Activated CD4-positive, alpha-beta memory T cell treated with anti-CD3 and anti-CD28 coated beads, Interleukin-2, amount 10 ng/mL, durations not matched to agents 7 days and 5 days (primary cell): Measurements from ENCODE around the gene POLR2H. TPM values are rescaled to one million over a fixed set of nuclear protein-coding genes. Genes with fewer than 3 reads are reported as not detected.

Experiments
- CTCF ChIA-PET: fragments of 350-600 bp; sonication (Branson Sonifier 250); formaldehyde crosslinking; loops from one replicate; lab custom pipeline; 2021; ENCODE audit warnings: antibody characterized with exemption, inconsistent platforms; lab: Charles Lee
- POLR2A ChIA-PET: fragments of 350-600 bp; sonication (Branson Sonifier 250); formaldehyde crosslinking; loops from one replicate; lab custom pipeline; 2021; ENCODE audit warnings: antibody characterized with exemption; lab: Charles Lee
- DNase-seq: peaks from one replicate; pipeline ENCODE4 v3.0.0-alpha.2; 2020
- H3K27ac Mint-ChIP-seq: one replicate; pipeline ENCODE4 v1.8.0; 2021; ENCODE audit warnings: mild to moderate bottlenecking, mixed read lengths
- H3K27me3 Mint-ChIP-seq: one replicate; pipeline ENCODE4 v1.8.0; 2021; ENCODE audit warnings: mixed read lengths
- H3K36me3 Mint-ChIP-seq: one replicate; pipeline ENCODE4 v1.8.0; 2021; ENCODE audit warnings: low read depth, mixed read lengths
- H3K4me1 Mint-ChIP-seq: one replicate; pipeline ENCODE4 v1.8.0; 2021; ENCODE audit warnings: mixed read lengths
- H3K4me3 Mint-ChIP-seq: one replicate; pipeline ENCODE4 v1.8.0; 2021; ENCODE audit warnings: mild to moderate bottlenecking, mixed read lengths
- H3K9me3 Mint-ChIP-seq: one replicate; pipeline ENCODE4 v1.8.0; 2021; ENCODE audit warnings: mixed read lengths
- total RNA-seq, 2 experiments: library from RNA; stranded (reverse); gene quantifications; one replicate each; pipeline ENCODE4 v1.2.3, GENCODE V29; 2021

POLR2H gene
- total RNA-seq, 2 experiments from 2014 or later = 73.9 to 79.3 TPM

GRCh38 chr3:184388164-184388935, 26.8 kb downstream of the POLR2H start:
- ChIA-PET CTCF (interaction anchor here (1.3 kb wide), 1 partner anchor 17 kb away, joined by 3 read pairs; no protein-coding TSS in a partner anchor), POLR2A (no interaction called here)
- Mint-ChIP-seq H3K36me3 (no peaks in the 10 kb centered on the region), H3K27ac (no peak overlapping the region), H3K27me3 (peaks cover 23% of the 10 kb centered on the region), H3K4me3 (no peak overlapping the region), H3K4me1 (no peaks in the 10 kb centered on the region), H3K9me3 (no peaks in the 10 kb centered on the region)
- no peak for DNase-seq

- Mint-ChIP-seq H3K9me3 (no peaks in the 10 kb centered on the region), H3K36me3 (no peaks in the 10 kb centered on the region), H3K27ac (no peak overlapping the region), H3K27me3 (peaks cover 26% of the 10 kb centered on the region), H3K4me3 (no peak overlapping the region), H3K4me1 (no peaks in the 10 kb centered on the region)
- DNase-seq = no peak
- POLR2A ChIA-PET = no interaction called here
- CTCF ChIA-PET = interaction anchor here (1.3 kb wide), 1 partner anchor 17 kb away, joined by 3 read pairs; no protein-coding TSS in a partner anchor
These were observed 27.4 kb downstream of the POLR2H start for GRCh38 chr3:184388936-184389230.

DNA sequence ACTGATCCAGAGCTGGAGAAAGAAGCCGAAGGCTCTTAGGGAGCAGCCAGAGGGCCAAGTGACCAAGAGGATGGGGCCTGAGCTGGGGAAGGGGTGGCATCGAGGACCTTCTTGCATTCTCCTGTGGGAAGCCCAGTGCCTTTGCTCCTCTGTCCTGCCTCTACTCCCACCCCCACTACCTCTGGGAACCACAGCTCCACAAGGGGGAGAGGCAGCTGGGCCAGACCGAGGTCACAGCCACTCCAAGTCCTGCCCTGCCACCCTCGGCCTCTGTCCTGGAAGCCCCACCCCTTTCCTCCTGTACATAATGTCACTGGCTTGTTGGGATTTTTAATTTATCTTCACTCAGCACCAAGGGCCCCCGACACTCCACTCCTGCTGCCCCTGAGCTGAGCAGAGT, 27.9 kb downstream of the POLR2H start:
- CTCF ChIA-PET = interaction anchor here (1.3 kb wide), 1 partner anchor 18 kb away, joined by 3 read pairs; no protein-coding TSS in a partner anchor
- POLR2A ChIA-PET = no interaction called here
- peaks cover 27% of the 10 kb centered on the region for H3K27me3 Mint-ChIP-seq
- DNase-seq = no peak
- H3K9me3 Mint-ChIP-seq = no peaks in the 10 kb centered on the region
- H3K4me3 Mint-ChIP-seq = no peak overlapping the region
- no peaks in the 10 kb centered on the region for H3K4me1 Mint-ChIP-seq
- no peak overlapping the region for H3K27ac Mint-ChIP-seq
- no peaks in the 10 kb centered on the region for H3K36me3 Mint-ChIP-seq

GRCh38 chr3:184389935-184390528, 28.5 kb downstream of the POLR2H start:
- H3K27me3 Mint-ChIP-seq = peaks cover 27% of the 10 kb centered on the region
- no peak overlapping the region for H3K27ac Mint-ChIP-seq
- no peak for DNase-seq
- H3K36me3 Mint-ChIP-seq = no peaks in the 10 kb centered on the region
- ChIA-PET POLR2A (no interaction called here), CTCF (interaction anchor here (1.4 kb wide), 1 partner anchor 171 kb away, joined by 3 read pairs; the partner anchor contains the start of gene EPHB3)
- H3K9me3 Mint-ChIP-seq = no peaks in the 10 kb centered on the region
- H3K4me3 Mint-ChIP-seq = no peak overlapping the region
- H3K4me1 Mint-ChIP-seq = no peaks in the 10 kb centered on the region

GRCh38 chr3:184391266-184391665, 29.8 kb downstream of the POLR2H start:
- no peak for DNase-seq

GRCh38 chr3:184395320-184395660, 33.8 kb downstream of the POLR2H start:
- Mint-ChIP-seq H3K4me1 (no peaks in the 10 kb centered on the region), H3K4me3 (no peak overlapping the region), H3K9me3 (no peaks in the 10 kb centered on the region), H3K36me3 (no peaks in the 10 kb centered on the region), H3K27me3 (peaks cover 28% of the 10 kb centered on the region), H3K27ac (no peak overlapping the region)
- no peak for DNase-seq
- POLR2A ChIA-PET = no interaction called here
- CTCF ChIA-PET = no interaction called here

More at GRCh38 chr3:184391266-184391665, 29.8 kb downstream of the POLR2H start:
- Mint-ChIP-seq H3K4me1 (no peaks in the 10 kb centered on the region), H3K36me3 (no peaks in the 10 kb centered on the region), H3K9me3 (no peaks in the 10 kb centered on the region), H3K27me3 (peaks cover 27% of the 10 kb centered on the region), H3K27ac (no peak overlapping the region), H3K4me3 (no peak overlapping the region)
- ChIA-PET POLR2A (no interaction called here), CTCF (interaction anchor here (1.4 kb wide), 1 partner anchor 170 kb away, joined by 3 read pairs; the partner anchor contains the start of gene EPHB3)

GRCh38 chr3:184399410-184399809, 37.9 kb downstream of the POLR2H start:
- no peak overlapping the region for H3K27ac Mint-ChIP-seq
- CTCF ChIA-PET = interaction anchor here (0.6 kb wide), 1 partner anchor 141 kb away, joined by 3 read pairs; no protein-coding TSS in a partner anchor
- H3K4me3 Mint-ChIP-seq = no peak overlapping the region
- POLR2A ChIA-PET = no interaction called here
- H3K27me3 Mint-ChIP-seq = peaks cover 28% of the 10 kb centered on the region
- no peaks in the 10 kb centered on the region for H3K36me3 Mint-ChIP-seq
- no peaks in the 10 kb centered on the region for H3K4me1 Mint-ChIP-seq
- no peak for DNase-seq
- no peaks in the 10 kb centered on the region for H3K9me3 Mint-ChIP-seq

- no peaks in the 10 kb centered on the region for H3K36me3 Mint-ChIP-seq
- H3K9me3 Mint-ChIP-seq = no peaks in the 10 kb centered on the region
- CTCF ChIA-PET = interaction anchor here (0.9 kb wide), 1 partner anchor 10 kb away, joined by 3 read pairs; no protein-coding TSS in a partner anchor
- H3K27ac Mint-ChIP-seq = no peak overlapping the region
- POLR2A ChIA-PET = no interaction called here
- no peaks in the 10 kb centered on the region for H3K4me1 Mint-ChIP-seq
- H3K27me3 Mint-ChIP-seq = peaks cover 22% of the 10 kb centered on the region
- H3K4me3 Mint-ChIP-seq = no peak overlapping the region
- no peak for DNase-seq
These were observed 43.8 kb downstream of the POLR2H start for GRCh38 chr3:184405075-184406030.

GRCh38 chr3:184409331-184409926, 47.9 kb downstream of the POLR2H start:
- no peak overlapping the region for H3K4me3 Mint-ChIP-seq
- no peaks in the 10 kb centered on the region for H3K4me1 Mint-ChIP-seq
- ChIA-PET POLR2A (no interaction called here), CTCF (no interaction called here)
- no peak overlapping the region for H3K27ac Mint-ChIP-seq
- peaks cover 3% of the 10 kb centered on the region for H3K27me3 Mint-ChIP-seq
- H3K9me3 Mint-ChIP-seq = no peaks in the 10 kb centered on the region
- H3K36me3 Mint-ChIP-seq = no peaks in the 10 kb centered on the region
- DNase-seq = no peak

GRCh38 chr3:184409946-184410500, 48.5 kb downstream of the POLR2H start:
- H3K36me3 Mint-ChIP-seq = no peaks in the 10 kb centered on the region
- no peak for DNase-seq
- H3K27me3 Mint-ChIP-seq = peaks cover 2% of the 10 kb centered on the region
- H3K4me3 Mint-ChIP-seq = no peak overlapping the region
- ChIA-PET POLR2A (no interaction called here), CTCF (no interaction called here)
- H3K4me1 Mint-ChIP-seq = no peaks in the 10 kb centered on the region
- H3K27ac Mint-ChIP-seq = no peak overlapping the region
- H3K9me3 Mint-ChIP-seq = no peaks in the 10 kb centered on the region

- CTCF ChIA-PET = interaction anchor here (0.9 to 3.5 kb wide), 6 partner anchors 9 to 99 kb away, joined by 3 to 18 read pairs (median 6); no protein-coding TSS in a partner anchor
- peaks cover 4% of the 10 kb centered on the region for H3K27me3 Mint-ChIP-seq
- DNase-seq = no peak
- peaks cover 2% of the 10 kb centered on the region for H3K4me1 Mint-ChIP-seq
- POLR2A ChIA-PET = no interaction called here
- no peaks in the 10 kb centered on the region for H3K9me3 Mint-ChIP-seq
- no peak overlapping the region for H3K4me3 Mint-ChIP-seq
- no peak overlapping the region for H3K27ac Mint-ChIP-seq
- no peaks in the 10 kb centered on the region for H3K36me3 Mint-ChIP-seq
These were observed 53.1 kb downstream of the POLR2H start for GRCh38 chr3:184414418-184415202.

DNA sequence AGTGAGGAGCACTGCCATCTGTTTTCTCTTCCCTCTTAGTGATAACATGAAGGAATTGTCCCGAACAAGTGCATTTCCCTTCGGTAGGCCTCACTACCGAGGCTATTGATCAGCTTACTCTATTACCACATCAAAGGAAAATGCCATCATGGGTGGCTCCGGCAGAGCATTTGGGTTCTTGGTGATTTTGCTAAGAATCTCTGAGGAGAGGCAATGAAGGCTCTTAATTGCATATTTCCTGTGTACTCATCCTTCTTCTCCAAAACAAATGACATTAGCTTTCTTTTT, 53.6 kb downstream of the POLR2H start:
- ChIA-PET POLR2A (no interaction called here), CTCF (interaction anchor here (1.0 to 1.5 kb wide), 3 partner anchors 10 to 98 kb away, joined by 3 to 6 read pairs (median 5); no protein-coding TSS in a partner anchor)
- Mint-ChIP-seq H3K36me3 (no peaks in the 10 kb centered on the region), H3K4me3 (no peak overlapping the region), H3K4me1 (peaks cover 2% of the 10 kb centered on the region), H3K27me3 (peaks cover 4% of the 10 kb centered on the region), H3K27ac (no peak overlapping the region), H3K9me3 (no peaks in the 10 kb centered on the region)
- DNase-seq = no peak
